K562 (cell line): ENCODE measurements around the gene MVK. TPM values are rescaled to one million over a fixed set of nuclear protein-coding genes. Genes with fewer than 3 reads are reported as not detected.

Source experiments
- polyA plus RNA-seq, 8 experiments: library from polyadenylated mRNA; depleted of rRNA in 4 of 8; stranded (reverse) in 5 of 8; unstranded in 3 of 8; fragments of >200 nt; fragmentation: Nextera tagmentation in 2 of 8; fragmentation: Illumina TruSeq in 1 of 8; extraction: Ambion mirVana in 2 of 8; extraction: Trizol in 1 of 8; gene quantifications; 2 replicates each; pipeline versions ENCODE4 v1.2.1 to v1.2.3, GENCODE V29; 2011 to 2014; ENCODE audit warnings: inconsistent platforms in 1 of 8, missing spikeins in 1 of 8
- total RNA-seq, 7 experiments: library from RNA; depleted of rRNA in 6 of 7; stranded (reverse); fragments of >200 nt in 6 of 7; fragmentation: Illumina TruSeq in 2 of 7; extraction: Trizol in 2 of 7; gene quantifications; 2 replicates each; pipeline versions ENCODE4 v1.2.1 to v1.2.3, GENCODE V29; 2011 to 2021; ENCODE audit warnings: low replicate concordance in 1 of 7
- TF ChIP-seq, protein P1 (sequence below), 2 experiments: fragments of 200-800 bp in 1 of 2; sonication (Bioruptor generic) in 1 of 2; sonication (generic) in 1 of 2; formaldehyde crosslinking in 1 of 2; IDR thresholded peaks in 1 of 2; conservative IDR thresholded peaks in 1 of 2; 2 replicates each; pipeline versions ENCODE4 v1.5.0 to v1.6.1; 2016 to 2020; ENCODE audit warnings: missing compliant biosample characterization in 1 of 2, missing genetic modification characterization in 1 of 2, missing genetic modification reagents in 1 of 2
- TF ChIP-seq, protein P2 (sequence below): sonication (generic); formaldehyde crosslinking; IDR thresholded peaks from 2 replicates; pipeline ENCODE4 v1.8.0; 2023; ENCODE audit warnings: missing genetic modification reagents, mild to moderate bottlenecking, borderline replicate concordance

The MVK gene
- total and polyA plus RNA-seq, 9 of the 15 experiments (the other 6 are each of a cell fraction or from before 2014, with no cell fraction given) = 0.41 to 33.6 (median 18.8) TPM

DNA sequence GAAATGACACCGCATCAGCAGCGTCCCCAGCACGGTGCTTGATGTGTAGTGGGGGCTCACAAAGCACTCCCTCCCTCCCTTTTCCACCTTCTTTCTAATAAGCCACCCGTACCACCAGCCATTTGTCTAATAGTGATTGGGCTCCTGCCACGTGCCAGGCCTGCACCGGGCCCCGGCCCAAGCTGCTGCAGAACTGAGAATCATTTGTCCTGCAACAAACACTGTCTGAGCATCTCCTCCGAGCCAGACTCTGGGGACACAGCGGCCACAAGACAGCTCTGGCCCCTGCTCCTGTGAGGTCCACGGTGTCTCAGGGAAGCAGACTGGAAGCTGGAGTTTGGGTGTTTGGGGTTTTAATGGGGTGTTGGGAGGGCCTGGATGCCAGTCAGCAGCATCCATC lies 43.9 kb downstream of the MVK start (continued):
- TF ChIP-seq, protein P1, sequence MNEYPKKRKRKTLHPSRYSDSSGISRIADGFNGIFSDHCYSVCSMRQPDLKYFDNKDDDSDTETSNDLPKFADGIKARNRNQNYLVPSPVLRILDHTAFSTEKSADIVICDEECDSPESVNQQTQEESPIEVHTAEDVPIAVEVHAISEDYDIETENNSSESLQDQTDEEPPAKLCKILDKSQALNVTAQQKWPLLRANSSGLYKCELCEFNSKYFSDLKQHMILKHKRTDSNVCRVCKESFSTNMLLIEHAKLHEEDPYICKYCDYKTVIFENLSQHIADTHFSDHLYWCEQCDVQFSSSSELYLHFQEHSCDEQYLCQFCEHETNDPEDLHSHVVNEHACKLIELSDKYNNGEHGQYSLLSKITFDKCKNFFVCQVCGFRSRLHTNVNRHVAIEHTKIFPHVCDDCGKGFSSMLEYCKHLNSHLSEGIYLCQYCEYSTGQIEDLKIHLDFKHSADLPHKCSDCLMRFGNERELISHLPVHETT (CRISPR knock-in tag; conservative IDR thresholded peaks at IDR 0.05 in 1 of 2, IDR thresholded peaks at IDR 0.05 in 1 of 2) = no peak
- TF ChIP-seq, protein P2, sequence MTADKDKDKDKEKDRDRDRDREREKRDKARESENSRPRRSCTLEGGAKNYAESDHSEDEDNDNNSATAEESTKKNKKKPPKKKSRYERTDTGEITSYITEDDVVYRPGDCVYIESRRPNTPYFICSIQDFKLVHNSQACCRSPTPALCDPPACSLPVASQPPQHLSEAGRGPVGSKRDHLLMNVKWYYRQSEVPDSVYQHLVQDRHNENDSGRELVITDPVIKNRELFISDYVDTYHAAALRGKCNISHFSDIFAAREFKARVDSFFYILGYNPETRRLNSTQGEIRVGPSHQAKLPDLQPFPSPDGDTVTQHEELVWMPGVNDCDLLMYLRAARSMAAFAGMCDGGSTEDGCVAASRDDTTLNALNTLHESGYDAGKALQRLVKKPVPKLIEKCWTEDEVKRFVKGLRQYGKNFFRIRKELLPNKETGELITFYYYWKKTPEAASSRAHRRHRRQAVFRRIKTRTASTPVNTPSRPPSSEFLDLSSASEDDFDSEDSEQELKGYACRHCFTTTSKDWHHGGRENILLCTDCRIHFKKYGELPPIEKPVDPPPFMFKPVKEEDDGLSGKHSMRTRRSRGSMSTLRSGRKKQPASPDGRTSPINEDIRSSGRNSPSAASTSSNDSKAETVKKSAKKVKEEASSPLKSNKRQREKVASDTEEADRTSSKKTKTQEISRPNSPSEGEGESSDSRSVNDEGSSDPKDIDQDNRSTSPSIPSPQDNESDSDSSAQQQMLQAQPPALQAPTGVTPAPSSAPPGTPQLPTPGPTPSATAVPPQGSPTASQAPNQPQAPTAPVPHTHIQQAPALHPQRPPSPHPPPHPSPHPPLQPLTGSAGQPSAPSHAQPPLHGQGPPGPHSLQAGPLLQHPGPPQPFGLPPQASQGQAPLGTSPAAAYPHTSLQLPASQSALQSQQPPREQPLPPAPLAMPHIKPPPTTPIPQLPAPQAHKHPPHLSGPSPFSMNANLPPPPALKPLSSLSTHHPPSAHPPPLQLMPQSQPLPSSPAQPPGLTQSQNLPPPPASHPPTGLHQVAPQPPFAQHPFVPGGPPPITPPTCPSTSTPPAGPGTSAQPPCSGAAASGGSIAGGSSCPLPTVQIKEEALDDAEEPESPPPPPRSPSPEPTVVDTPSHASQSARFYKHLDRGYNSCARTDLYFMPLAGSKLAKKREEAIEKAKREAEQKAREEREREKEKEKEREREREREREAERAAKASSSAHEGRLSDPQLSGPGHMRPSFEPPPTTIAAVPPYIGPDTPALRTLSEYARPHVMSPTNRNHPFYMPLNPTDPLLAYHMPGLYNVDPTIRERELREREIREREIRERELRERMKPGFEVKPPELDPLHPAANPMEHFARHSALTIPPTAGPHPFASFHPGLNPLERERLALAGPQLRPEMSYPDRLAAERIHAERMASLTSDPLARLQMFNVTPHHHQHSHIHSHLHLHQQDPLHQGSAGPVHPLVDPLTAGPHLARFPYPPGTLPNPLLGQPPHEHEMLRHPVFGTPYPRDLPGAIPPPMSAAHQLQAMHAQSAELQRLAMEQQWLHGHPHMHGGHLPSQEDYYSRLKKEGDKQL (CRISPR knock-in tag) = no peak
